A549 (cell line): ENCODE results near the gene DIAPH1. TPM values are rescaled to one million over a fixed set of nuclear protein-coding genes. Genes with fewer than 3 reads are reported as not detected.
A peak's percentile ranks its signal among the peaks of the same experiment; 100 is the strongest.

Source experiments
- ATAC-seq, 2 experiments: fragments of 200-7000 bp in 1 of 2; fragments of >200 bp in 1 of 2; cut with Nextera tagmentation in 1 of 2; cut with Tn5 transposase in 1 of 2; 3 replicates each; pipeline versions ENCODE4 v1.8.0 to v1.9.1; 2018 to 2020; ENCODE audit warnings: mild to moderate bottlenecking in 1 of 2, moderate library complexity in 1 of 2
- CTCF ChIA-PET: fragments of 300-600 bp; sonication (Branson Sonifier 250); formaldehyde crosslinking; extraction: SDS; loops from one replicate; lab custom pipeline; 2021; ENCODE audit warnings: antibody characterized with exemption, inconsistent platforms; lab: Yijun Ruan, JAX
- POLR2A ChIA-PET: fragments of 350-600 bp; formaldehyde crosslinking; extraction: SDS; loops from one replicate; lab custom pipeline; 2021; ENCODE audit warnings: antibody characterized with exemption, inconsistent platforms; lab: Yijun Ruan, JAX
- DNase-seq, 2 experiments: peaks; one replicate each; pipeline versions ENCODE4 v3.0.0 to v3.0.0-alpha.2; 2011 to 2016; ENCODE audit warnings: low read depth in 1 of 2, low spot score in 1 of 2
- FAIRE-seq: peaks from 2 replicates; lab custom pipeline; 2011; peaks lifted over from hg19 to GRCh38; lab: Jason Lieb, UNC
- H3K27ac ChIP-seq, 2 experiments: fragments of >200 bp; sonication (Bioruptor Twin); formaldehyde crosslinking; 3 replicates each; pipeline ENCODE4 v1.5.1; 2016 to 2017
- H3K4me1 ChIP-seq: fragments of >200 bp; sonication (Bioruptor Twin); formaldehyde crosslinking; 3 replicates; pipeline ENCODE4 v1.6.1; 2016
- H3K4me2 ChIP-seq: fragments of >200 bp; sonication (Bioruptor Twin); formaldehyde crosslinking; 3 replicates; pipeline ENCODE4 v1.6.1; 2016
- H3K4me3 ChIP-seq: fragments of >200 bp; sonication (Bioruptor Twin); formaldehyde crosslinking; 3 replicates; pipeline ENCODE4 v1.5.1; 2016
- H3K9me3 ChIP-seq: fragments of >200 bp; sonication (Bioruptor Twin); formaldehyde crosslinking; 3 replicates; pipeline ENCODE4 v1.6.1; 2016
- CBX8 ChIP-seq: fragments of 200-600 bp; sonication (generic); IDR thresholded peaks from 2 replicates; pipeline ENCODE4 v1.6.1; 2016
- CHD4 ChIP-seq: fragments of 200-600 bp; sonication (generic); IDR thresholded peaks from 2 replicates; pipeline ENCODE4 v1.6.1; 2016; ENCODE audit warnings: antibody characterized with exemption, mild to moderate bottlenecking, borderline replicate concordance
- FOXS1 ChIP-seq: fragments of 250-450 bp; sonication (Bioruptor Pico); IDR thresholded peaks from 2 replicates; pipeline ENCODE4 v1.5.0; 2020; ENCODE audit warnings: mild to moderate bottlenecking, moderate library complexity
- HES2 ChIP-seq: fragments of >200 bp; sonication (Bioruptor Twin); formaldehyde crosslinking; IDR thresholded peaks from 2 replicates; pipeline ENCODE4 v1.6.1; 2016
- KDM1A ChIP-seq: fragments of 200-600 bp; sonication (generic); IDR thresholded peaks from 2 replicates; pipeline ENCODE4 v1.6.1; 2016; ENCODE audit warnings: low read depth, mild to moderate bottlenecking
- KDM5A ChIP-seq: fragments of 200-600 bp; sonication (generic); IDR thresholded peaks from 2 replicates; pipeline ENCODE4 v1.6.1; 2016; ENCODE audit warnings: antibody characterized with exemption, mild to moderate bottlenecking
- MAFK ChIP-seq: fragments of 450-650 bp; IDR thresholded peaks from 2 replicates; pipeline ENCODE4 v1.6.1; 2014; ENCODE audit not compliant: partially characterized antibody
- MYC ChIP-seq: IDR thresholded peaks from 2 replicates; pipeline ENCODE4 v1.6.1; 2012; ENCODE audit warnings: mild to moderate bottlenecking, inconsistent platforms, low read length, improper control_type of control experiment, borderline replicate concordance
- NR3C1 ChIP-seq: fragments of >200 bp; sonication (Bioruptor Twin); formaldehyde crosslinking; IDR thresholded peaks from 3 replicates; pipeline ENCODE4 v1.6.1; 2017
- PBX3 ChIP-seq: IDR thresholded peaks from 2 replicates; pipeline ENCODE4 v1.6.1; 2012
- PHF8 ChIP-seq: fragments of 200-600 bp; sonication (generic); IDR thresholded peaks from 2 replicates; pipeline ENCODE4 v1.6.1; 2016; ENCODE audit warnings: low read depth, mild to moderate bottlenecking, antibody characterized with exemption, moderate library complexity, borderline replicate concordance
- POLR2A ChIP-seq: IDR thresholded peaks from 2 replicates; pipeline ENCODE4 v1.6.1; 2012; ENCODE audit warnings: mild to moderate bottlenecking, low read length
- RAD21 ChIP-seq, 2 experiments: fragments of >200 bp in 1 of 2; sonication (Bioruptor Twin) in 1 of 2; formaldehyde crosslinking in 1 of 2; IDR thresholded peaks in 1 of 2; conservative IDR thresholded peaks in 1 of 2; 2 replicates in 1 of 2; 3 replicates in 1 of 2; pipeline ENCODE4 v1.6.1; 2012 to 2018; ENCODE audit warnings: inconsistent platforms in 1 of 2
- RARB ChIP-seq: fragments of 250-450 bp; sonication (Bioruptor Pico); IDR thresholded peaks from 2 replicates; pipeline ENCODE4 v1.8.0; 2021; ENCODE audit warnings: mild to moderate bottlenecking, moderate library complexity
- REST ChIP-seq: fragments of 200-600 bp; sonication (generic); IDR thresholded peaks from 2 replicates; pipeline ENCODE4 v1.6.1; 2016; ENCODE audit warnings: antibody characterized with exemption, mild to moderate bottlenecking, moderate library complexity
- RNF2 ChIP-seq: fragments of 200-600 bp; sonication (generic); IDR thresholded peaks from 2 replicates; pipeline ENCODE4 v1.6.1; 2016; ENCODE audit warnings: low read depth, mild to moderate bottlenecking, antibody characterized with exemption, moderate library complexity, borderline replicate concordance
- TP53 ChIP-seq: fragments of 250-450 bp; sonication (Bioruptor Pico); IDR thresholded peaks from 2 replicates; pipeline ENCODE4 v1.5.0; 2021; ENCODE audit warnings: mild to moderate bottlenecking, moderate library complexity
- USF2 ChIP-seq: fragments of 450-650 bp; IDR thresholded peaks from 2 replicates; pipeline ENCODE4 v1.6.1; 2014; ENCODE audit warnings: antibody characterized with exemption
- ZSCAN20 ChIP-seq: fragments of 250-450 bp; sonication (Bioruptor Pico); IDR thresholded peaks from 2 replicates; pipeline ENCODE4 v1.8.0; 2022; ENCODE audit warnings: mild to moderate bottlenecking, moderate library complexity
- WGBS: methylation state at CpG from one replicate; pipeline ENCODE4 v1.1.6; 2017; ENCODE audit errors: missing lambda C conversion rate; 5-methylcytosine and 5-hydroxymethylcytosine counted together
- polyA plus RNA-seq, 4 experiments: library from polyadenylated mRNA; depleted of rRNA in 3 of 4; stranded (reverse); fragments of >200 nt; fragmentation: RNase III in 1 of 4; extraction: RNeasy Plus Mini Kit Qiagen cat#74134 plus additional on column Dnase treatment in 1 of 4; gene quantifications; 2 replicates in 3 of 4; 3 replicates in 1 of 4; pipeline ENCODE4 v1.2.3, GENCODE V29; 2011 to 2017
- small RNA-seq, 6 experiments: library from RNA; depleted of rRNA; stranded (forward); fragments of <200 nt; gene quantifications; one replicate each; pipeline ENCODE3, GENCODE V24; 2012

DIAPH1 gene
- polyA plus RNA-seq, 2 of the 4 experiments (the other 2 are of a cell fraction), result 53.4 to 59.8 TPM

GRCh38 chr5:141475625-141476131 is 143.1 kb downstream of the DIAPH1 start, which contains the start of gene PCDHGC3 (continued):
- no peak for TF ChIP-seq PBX3
- TF ChIP-seq HES2, result no peak
- TF ChIP-seq POLR2A, result peak; percentile 17; the same call in 1 of the 2 replicates
- peak; percentile 45 to 64 for TF ChIP-seq RAD21 (conservative IDR thresholded peaks at IDR 0.05 in 1 of 2, IDR thresholded peaks at IDR 0.05 in 1 of 2)
- no peak for TF ChIP-seq FOXS1 (CRISPR knock-in tag)

- FAIRE-seq, result no peak
- H3K27ac ChIP-seq, result no peak overlapping the region
- ChIA-PET CTCF (interaction anchor here (0.6 to 2.2 kb wide), 5 partner anchors 9 to 59 kb away, joined by 3 to 9 read pairs (median 5); partner anchors contain the start of gene PCDHGC3), POLR2A (no interaction called here)
- H3K4me1 ChIP-seq, result no peaks in the 10 kb centered on the region
- ATAC-seq, result no peak
- no peak overlapping the region for H3K4me3 ChIP-seq
- DNase-seq, result no peak
- H3K4me2 ChIP-seq, result no peak overlapping the region
- 73% methylated on average over 3 of the region's 3 CpGs for WGBS
- no peaks in the 10 kb centered on the region for H3K9me3 ChIP-seq
- TF ChIP-seq KDM1A (no peak), REST (no peak), POLR2A (no peak), RARB (no peak), PBX3 (no peak), MYC (no peak), MAFK (no peak), RNF2 (no peak), PHF8 (no peak), ZSCAN20 (no peak), CHD4 (no peak), TP53 (CRISPR knock-in tag) (no peak), USF2 (no peak), KDM5A (no peak), NR3C1 (no peak), CBX8 (no peak)
Measured at GRCh38 chr5:141465351-141465750, 153.4 kb downstream of the DIAPH1 start.

Small RNA genes within 50 kb of the gene (small RNA-seq; reads per million reads assigned to genes)
- 0 reads per million in 6 experiments for gene RPS27AP10

Other genes with a start within 250 kb of the DIAPH1 start
- gene PCDHGB3, start 248.8 kb downstream of the DIAPH1 start, polyA plus RNA-seq (2011; rRNA removed), result 1.1 and 1.2 TPM in 2 replicates
- gene PCDHGB3, start 248.8 kb downstream of the DIAPH1 start, polyA plus RNA-seq (2017; fragmentation: RNase III; extraction: RNeasy Plus Mini Kit Qiagen cat#74134 plus additional on column Dnase treatment), result 0.16 to 0.44 TPM (median 0.28 TPM) in 3 replicates
- gene PCDHGA6, start 245.1 kb downstream of the DIAPH1 start, polyA plus RNA-seq (2011; rRNA removed), result 0.98 and 1.0 TPM in 2 replicates
- 0.22 to 0.37 TPM (median 0.23 TPM) in 3 replicates for gene PCDHGA6, start 245.1 kb downstream of the DIAPH1 start, polyA plus RNA-seq (2017; fragmentation: RNase III; extraction: RNeasy Plus Mini Kit Qiagen cat#74134 plus additional on column Dnase treatment)
- gene PCDHGA7, start 236.3 kb downstream of the DIAPH1 start, polyA plus RNA-seq (2011; rRNA removed), result 0.95 and 1.1 TPM in 2 replicates
- gene PCDHGA7, start 236.3 kb downstream of the DIAPH1 start, polyA plus RNA-seq (2017; fragmentation: RNase III; extraction: RNeasy Plus Mini Kit Qiagen cat#74134 plus additional on column Dnase treatment), result 0.70 to 0.84 TPM (median 0.76 TPM) in 3 replicates
- 1.4 and 1.5 TPM in 2 replicates for gene PCDHGB4, start 231.3 kb downstream of the DIAPH1 start, polyA plus RNA-seq (2011; rRNA removed)
- 0.90 to 1.6 TPM (median 1.1 TPM) in 3 replicates for gene PCDHGB4, start 231.3 kb downstream of the DIAPH1 start, polyA plus RNA-seq (2017; fragmentation: RNase III; extraction: RNeasy Plus Mini Kit Qiagen cat#74134 plus additional on column Dnase treatment)
- gene PCDHGA8, start 226.4 kb downstream of the DIAPH1 start, polyA plus RNA-seq (2011; rRNA removed), result 0.08 and 0.11 TPM in 2 replicates
- 0.03 to 0.04 TPM (median 0.04 TPM) in 3 replicates for gene PCDHGA8, start 226.4 kb downstream of the DIAPH1 start, polyA plus RNA-seq (2017; fragmentation: RNase III; extraction: RNeasy Plus Mini Kit Qiagen cat#74134 plus additional on column Dnase treatment)
- 2.6 and 3.2 TPM in 2 replicates for gene PCDHGB5, start 221.1 kb downstream of the DIAPH1 start, polyA plus RNA-seq (2011; rRNA removed)
- gene PCDHGB5, start 221.1 kb downstream of the DIAPH1 start, polyA plus RNA-seq (2017; fragmentation: RNase III; extraction: RNeasy Plus Mini Kit Qiagen cat#74134 plus additional on column Dnase treatment), result 1.9 to 2.8 TPM (median 2.5 TPM) in 3 replicates
- 0.22 and 0.40 TPM in 2 replicates for gene PCDHGA9, start 216.2 kb downstream of the DIAPH1 start, polyA plus RNA-seq (2011; rRNA removed)
- 0.01 to 0.09 TPM (median 0.03 TPM) in 3 replicates for gene PCDHGA9, start 216.2 kb downstream of the DIAPH1 start, polyA plus RNA-seq (2017; fragmentation: RNase III; extraction: RNeasy Plus Mini Kit Qiagen cat#74134 plus additional on column Dnase treatment)
- gene PCDHGB6, start 211.0 kb downstream of the DIAPH1 start, polyA plus RNA-seq (2011; rRNA removed), result 0.21 and 0.30 TPM in 2 replicates
- gene PCDHGB6, start 211.0 kb downstream of the DIAPH1 start, polyA plus RNA-seq (2017; fragmentation: RNase III; extraction: RNeasy Plus Mini Kit Qiagen cat#74134 plus additional on column Dnase treatment), result 0.08 to 0.09 TPM (median 0.09 TPM) in 3 replicates
- 0.04 and 0.08 TPM in 2 replicates for gene PCDHGA10, start 206.0 kb downstream of the DIAPH1 start, polyA plus RNA-seq (2011; rRNA removed)
- 0.01 TPM in 1 of 3 replicates, not detected in the others for gene PCDHGA10, start 206.0 kb downstream of the DIAPH1 start, polyA plus RNA-seq (2017; fragmentation: RNase III; extraction: RNeasy Plus Mini Kit Qiagen cat#74134 plus additional on column Dnase treatment)
- gene PCDHGB7, start 201.3 kb downstream of the DIAPH1 start, polyA plus RNA-seq (2011; rRNA removed), result 0.14 and 0.16 TPM in 2 replicates
- 0.03 to 0.06 TPM (median 0.05 TPM) in 3 replicates for gene PCDHGB7, start 201.3 kb downstream of the DIAPH1 start, polyA plus RNA-seq (2017; fragmentation: RNase III; extraction: RNeasy Plus Mini Kit Qiagen cat#74134 plus additional on column Dnase treatment)
- gene PCDHGA11, start 197.9 kb downstream of the DIAPH1 start, polyA plus RNA-seq (2011; rRNA removed), result 0.05 and 0.10 TPM in 2 replicates
- 0.01 TPM in 1 of 3 replicates, not detected in the others for gene PCDHGA11, start 197.9 kb downstream of the DIAPH1 start, polyA plus RNA-seq (2017; fragmentation: RNase III; extraction: RNeasy Plus Mini Kit Qiagen cat#74134 plus additional on column Dnase treatment)
- 0.05 and 0.07 TPM in 2 replicates for gene PCDHGA12, start 188.5 kb downstream of the DIAPH1 start, polyA plus RNA-seq (2011; rRNA removed)
- gene PCDHGA12, start 188.5 kb downstream of the DIAPH1 start, polyA plus RNA-seq (2017; fragmentation: RNase III; extraction: RNeasy Plus Mini Kit Qiagen cat#74134 plus additional on column Dnase treatment), result 0.03 TPM in 1 of 3 replicates, not detected in the others
- 1.6 and 1.9 TPM in 2 replicates for gene PCDHGC3, start 143.0 kb downstream of the DIAPH1 start, polyA plus RNA-seq (2011; rRNA removed)
- 4.9 to 5.3 TPM (median 5.2 TPM) in 3 replicates for gene PCDHGC3, start 143.0 kb downstream of the DIAPH1 start, polyA plus RNA-seq (2017; fragmentation: RNase III; extraction: RNeasy Plus Mini Kit Qiagen cat#74134 plus additional on column Dnase treatment)
- gene PCDHGC4, start 134.0 kb downstream of the DIAPH1 start, polyA plus RNA-seq (2011; rRNA removed), result 0.06 and 0.07 TPM in 2 replicates
- gene PCDHGC4, start 134.0 kb downstream of the DIAPH1 start, polyA plus RNA-seq (2017; fragmentation: RNase III; extraction: RNeasy Plus Mini Kit Qiagen cat#74134 plus additional on column Dnase treatment), result 0.03 TPM in 1 of 3 replicates, not detected in the others
- 0.08 TPM in 1 of 2 replicates, not detected in the other for gene PCDHGC5, start 129.9 kb downstream of the DIAPH1 start, polyA plus RNA-seq (2011; rRNA removed)
- 0.03 TPM in 1 of 3 replicates, not detected in the others for gene PCDHGC5, start 129.9 kb downstream of the DIAPH1 start, polyA plus RNA-seq (2017; fragmentation: RNase III; extraction: RNeasy Plus Mini Kit Qiagen cat#74134 plus additional on column Dnase treatment)
- 67.3 and 80.0 TPM in 2 replicates for gene HDAC3, start 17.8 kb upstream of the DIAPH1 start, polyA plus RNA-seq (2011; rRNA removed)
- 51.1 to 56.9 TPM (median 51.7 TPM) in 3 replicates for gene HDAC3, start 17.8 kb upstream of the DIAPH1 start, polyA plus RNA-seq (2017; fragmentation: RNase III; extraction: RNeasy Plus Mini Kit Qiagen cat#74134 plus additional on column Dnase treatment)
- 2.8 and 3.6 TPM in 2 replicates for gene RELL2, start 18.0 kb upstream of the DIAPH1 start, polyA plus RNA-seq (2011; rRNA removed)
- gene RELL2, start 18.0 kb upstream of the DIAPH1 start, polyA plus RNA-seq (2017; fragmentation: RNase III; extraction: RNeasy Plus Mini Kit Qiagen cat#74134 plus additional on column Dnase treatment), result 5.0 to 6.5 TPM (median 6.5 TPM) in 3 replicates
- gene FCHSD1, start 32.4 kb upstream of the DIAPH1 start, polyA plus RNA-seq (2011; rRNA removed), result 11.0 and 12.2 TPM in 2 replicates
- 10.1 to 14.5 TPM (median 14.0 TPM) in 3 replicates for gene FCHSD1, start 32.4 kb upstream of the DIAPH1 start, polyA plus RNA-seq (2017; fragmentation: RNase III; extraction: RNeasy Plus Mini Kit Qiagen cat#74134 plus additional on column Dnase treatment)
- gene ARAP3, start 63.2 kb upstream of the DIAPH1 start, polyA plus RNA-seq (2011; rRNA removed), result 3.0 and 4.5 TPM in 2 replicates
- gene ARAP3, start 63.2 kb upstream of the DIAPH1 start, polyA plus RNA-seq (2017; fragmentation: RNase III; extraction: RNeasy Plus Mini Kit Qiagen cat#74134 plus additional on column Dnase treatment), result 5.1 to 6.9 TPM (median 6.6 TPM) in 3 replicates